GM21528 (cell line): ENCODE data around the gene BAHD1.
"Not testable (repeated sequence)": the region's sequence is repeated elsewhere in the genome, so short reads cannot be mapped to it uniquely, and the experiment has no call there.

Experiments
- ATAC-seq: cut with Tn5 transposase; IDR thresholded peaks from one replicate; pipeline ENCODE4 v1.9.1; 2021; ENCODE audit warnings: mild to moderate bottlenecking, moderate library complexity; ENCODE audit not compliant: unreplicated experiment, low FRiP score

Gene BAHD1

GRCh38 chr15:40443255-40443654 is 2.5 kb downstream of the BAHD1 start:
- ATAC-seq, result no peak

GRCh38 chr15:40443846-40444245 is 3.1 kb downstream of the BAHD1 start:
- no peak for ATAC-seq

GRCh38 chr15:40444736-40445135 is 4.0 kb downstream of the BAHD1 start:
- no peak for ATAC-seq

DNA sequence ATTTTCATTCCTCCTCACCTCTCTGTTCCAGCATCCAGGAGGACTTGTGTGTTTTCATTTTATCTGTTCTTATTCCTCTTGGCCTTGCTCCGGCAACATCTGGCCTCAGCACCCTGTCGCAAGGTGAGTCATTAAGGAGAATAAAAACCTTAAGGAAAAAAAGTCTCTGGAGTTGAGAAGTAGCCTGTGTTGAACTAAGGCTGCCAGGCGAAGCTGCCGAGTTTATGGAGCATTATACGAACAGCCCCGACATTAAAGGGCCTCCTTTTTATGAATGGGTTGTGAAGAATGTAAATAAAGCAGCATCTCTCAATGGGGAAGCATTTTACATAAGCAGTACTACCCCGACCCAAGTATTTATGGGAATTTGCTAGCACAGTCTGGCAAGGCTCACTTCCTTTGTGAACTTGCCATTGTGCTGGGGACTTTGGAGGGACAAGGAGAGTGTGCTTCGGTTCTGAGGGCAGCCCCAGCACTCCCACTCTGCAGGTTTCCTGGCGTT is 4.7 kb downstream of the BAHD1 start:
- no peak for ATAC-seq

DNA sequence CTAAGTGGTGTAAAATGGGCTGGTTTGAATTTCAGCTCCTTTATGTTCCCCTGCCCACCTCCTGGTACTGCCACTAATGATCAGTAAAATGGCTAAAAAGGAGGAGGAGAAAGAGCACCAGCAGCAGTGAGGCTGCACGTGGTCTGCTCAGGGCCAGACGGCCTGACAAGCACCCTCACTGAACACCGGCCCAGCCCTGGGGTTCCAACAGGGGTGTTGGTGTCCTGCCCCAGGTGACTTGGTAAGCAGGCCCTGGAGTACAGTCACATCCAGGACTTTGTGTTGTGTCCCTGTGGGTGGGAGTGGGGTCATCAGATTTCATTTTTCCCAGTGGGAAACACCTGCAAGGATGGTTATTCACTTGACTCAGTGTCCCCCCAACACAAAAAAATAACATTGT is 5.4 kb downstream of the BAHD1 start:
- ATAC-seq, result no peak

DNA sequence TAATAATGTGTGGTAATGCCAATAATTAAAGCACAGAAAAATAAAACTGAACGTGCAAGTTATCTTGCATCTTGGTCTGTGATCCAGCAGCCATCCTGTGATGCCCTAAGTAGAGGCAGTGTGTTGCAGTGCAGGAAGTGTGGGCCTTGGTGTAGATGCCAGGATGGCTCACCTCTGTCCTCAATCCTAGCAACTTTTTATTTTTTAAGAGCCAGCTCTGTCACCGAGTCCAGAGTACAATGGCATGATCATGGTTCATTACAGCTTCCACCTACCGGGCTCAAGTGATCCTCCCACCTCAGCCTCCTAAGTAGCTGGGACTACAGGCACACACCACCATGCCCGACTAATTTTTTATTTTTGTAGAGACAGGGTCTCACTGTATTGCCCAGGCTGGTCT is 7.6 kb downstream of the BAHD1 start:
- ATAC-seq, result no peak

DNA sequence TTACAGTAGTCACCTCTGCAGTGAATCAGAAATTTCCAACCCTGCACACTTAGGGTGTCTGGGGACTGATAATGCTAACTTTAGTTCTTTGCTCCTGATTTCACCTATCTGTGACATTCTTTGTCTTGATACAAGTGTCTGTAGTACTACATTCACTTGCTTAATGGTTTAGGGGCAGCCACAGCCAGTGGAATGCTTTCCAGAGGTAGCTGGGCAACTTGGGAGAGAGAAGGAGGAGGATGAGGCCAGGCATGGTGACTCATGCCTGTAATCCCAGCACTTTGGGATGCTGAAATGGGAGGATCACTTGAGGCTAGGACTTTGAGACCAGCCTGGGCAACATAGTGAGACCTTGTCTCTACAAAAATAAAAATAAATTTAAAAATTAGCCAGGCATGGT is 8.5 kb downstream of the BAHD1 start:
- no peak for ATAC-seq

DNA sequence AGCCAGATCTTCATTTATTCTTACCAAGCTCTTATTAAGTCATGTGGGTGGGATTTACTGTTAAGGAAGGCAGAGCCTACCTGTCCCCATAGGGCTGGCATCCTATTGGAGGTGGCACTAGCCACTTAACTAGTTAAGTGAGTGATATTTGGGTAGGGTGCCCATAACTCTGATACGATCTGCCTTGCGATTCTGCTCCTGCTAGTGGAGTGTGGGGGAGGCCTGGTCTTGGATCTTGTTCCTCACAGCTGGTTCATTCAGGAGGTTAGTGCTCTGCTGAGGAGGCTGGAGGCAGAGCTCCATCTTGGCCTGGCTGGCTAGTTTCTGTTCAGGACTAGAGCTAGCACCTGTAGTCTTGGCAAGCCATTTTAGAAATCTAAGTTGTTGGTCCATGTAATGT is 9.3 kb downstream of the BAHD1 start:
- no peak for ATAC-seq

GRCh38 chr15:40451527-40452158 is 10.9 kb downstream of the BAHD1 start:
- ATAC-seq, result no peak

- ATAC-seq, result no peak
Observed at GRCh38 chr15:40452296-40453090, 11.7 kb downstream of the BAHD1 start.

- ATAC-seq, result not testable (repeated sequence)
Observed at GRCh38 chr15:40453941-40454340, 13.2 kb downstream of the BAHD1 start.

DNA sequence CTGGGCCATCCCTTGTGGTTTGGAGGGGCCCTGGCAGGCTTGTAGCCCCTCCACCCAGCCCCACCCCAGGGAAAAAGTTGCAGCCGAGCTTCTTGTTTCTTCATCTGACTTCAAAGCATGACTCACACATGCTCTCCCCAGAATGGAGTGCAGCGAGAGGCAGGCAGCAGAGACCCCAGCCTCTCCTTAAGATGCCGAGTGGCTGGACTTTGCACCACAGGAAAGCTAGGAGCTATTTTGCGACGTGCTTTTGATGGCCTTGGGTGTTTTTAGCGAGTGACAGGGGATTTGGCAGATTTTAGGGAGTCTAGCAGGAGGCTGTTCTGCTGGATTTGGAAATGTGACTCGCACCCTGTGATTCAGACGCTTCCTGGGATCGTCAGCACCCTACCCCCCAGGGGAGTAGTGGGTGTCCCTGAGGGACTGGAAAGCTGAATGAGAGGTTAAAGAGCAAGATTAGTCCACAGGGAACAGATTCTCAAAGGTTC is 14.2 kb downstream of the BAHD1 start:
- ATAC-seq, result no peak

- no peak for ATAC-seq
Observed at GRCh38 chr15:40456299-40456712, 15.6 kb downstream of the BAHD1 start.

- no peak for ATAC-seq
Observed at GRCh38 chr15:40456738-40457137, 16.0 kb downstream of the BAHD1 start.

- no peak for ATAC-seq
Observed at GRCh38 chr15:40458495-40459371, 18.0 kb downstream of the BAHD1 start.

GRCh38 chr15:40459391-40460015 is 18.8 kb downstream of the BAHD1 start:
- no peak for ATAC-seq

DNA sequence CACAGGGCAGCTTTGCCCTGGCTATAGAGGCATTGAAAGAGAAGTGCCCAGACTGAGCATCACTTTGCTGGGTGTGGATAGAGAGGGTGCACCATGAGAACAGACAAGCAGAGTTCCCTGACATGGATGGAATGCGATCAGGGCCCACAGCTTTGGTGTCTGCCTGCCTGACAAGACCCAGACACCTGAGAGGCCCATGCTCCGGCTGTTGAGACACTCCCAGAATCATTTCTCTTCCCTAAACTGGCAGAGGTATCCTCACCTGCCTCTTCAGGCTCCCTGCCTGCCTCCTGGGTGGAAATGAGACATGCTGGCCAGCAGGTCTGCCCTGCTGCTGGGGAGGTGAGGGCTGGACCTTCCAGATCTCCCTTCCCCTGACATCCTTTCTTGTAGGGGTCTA is 19.7 kb downstream of the BAHD1 start:
- ATAC-seq, result no peak

GRCh38 chr15:40461958-40462357 is 21.2 kb downstream of the BAHD1 start:
- no peak for ATAC-seq

- no peak for ATAC-seq
Observed at GRCh38 chr15:40463279-40463678, 22.5 kb downstream of the BAHD1 start.

DNA sequence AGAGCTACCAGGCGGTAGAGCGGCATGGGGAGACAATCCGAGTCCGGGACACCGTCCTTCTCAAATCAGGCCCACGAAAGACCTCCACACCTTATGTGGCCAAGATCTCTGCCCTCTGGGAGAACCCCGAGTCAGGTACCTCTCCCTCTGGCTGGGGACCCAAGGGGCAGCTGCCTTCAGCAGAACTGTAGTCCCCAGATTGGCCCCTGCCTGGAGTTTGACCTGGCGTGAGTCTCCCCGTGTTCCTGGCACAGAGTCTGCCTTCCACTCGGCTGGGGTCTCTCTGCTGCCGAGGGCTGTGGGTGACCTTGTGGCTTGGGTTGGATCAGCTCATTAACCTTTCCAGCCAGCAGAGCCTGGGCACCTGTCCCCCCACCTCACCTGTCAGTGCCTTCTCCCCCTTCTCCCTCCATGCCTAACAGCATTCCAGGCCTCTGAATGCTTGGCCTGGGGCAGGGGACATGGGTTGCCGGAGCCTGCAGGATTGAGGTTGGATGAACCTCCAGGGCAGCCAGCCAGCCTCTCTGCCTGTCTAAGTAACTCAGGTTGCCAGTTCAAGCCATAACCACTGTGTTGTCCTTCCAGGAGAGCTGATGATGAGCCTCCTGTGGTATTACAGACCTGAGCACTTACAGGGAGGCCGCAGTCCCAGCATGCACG is 23.3 kb downstream of the BAHD1 start:
- ATAC-seq, result no peak
